K562 (cell line): Measurements from ENCODE around the gene TRIP10. TPM values are rescaled to one million over a fixed set of nuclear protein-coding genes. Genes with fewer than 3 reads are reported as not detected.

Source experiments
- ATAC-seq: fragments of 200-7000 bp; cut with Tn5 transposase; 3 replicates; pipeline ENCODE4 v1.9.1; 2020; ENCODE audit warnings: moderate library complexity
- BruUV-seq: library from RNA; stranded (reverse); fragments of 400-500 nt; replicated peaks from 2 replicates; lab custom pipeline; 2021; lab: Mats Ljungman, UMichigan
- CTCF ChIA-PET: fragments of 300-600 bp; formaldehyde crosslinking; extraction: SDS; loops from one replicate; lab custom pipeline; 2021; ENCODE audit warnings: low intra/inter-chr PET ratio; lab: Yijun Ruan, JAX
- POLR2A ChIA-PET: fragments of 300-600, 350-650 bp; sonication (Branson Sonifier 250); formaldehyde crosslinking; extraction: SDS; loops from one replicate; lab custom pipeline; 2021; ENCODE audit warnings: antibody characterized with exemption, inconsistent platforms; lab: Yijun Ruan, JAX
- DNase-seq, 4 experiments: peaks; one replicate each; pipeline versions ENCODE4 v3.0.0 to v3.0.0-alpha.2; 2011 to 2018; ENCODE audit warnings: low spot score in 3 of 4, mixed read lengths in 3 of 4; ENCODE audit errors: extremely low read depth in 1 of 4
- FAIRE-seq: peaks from 2 replicates; lab custom pipeline; 2011; peaks lifted over from hg19 to GRCh38; lab: Jason Lieb, UNC
- H2AFZ ChIP-seq: 2 replicates; pipeline ENCODE4 v1.6.0; 2011; ENCODE audit warnings: low read depth, low read length, control low read depth, inconsistent platforms
- H3K27ac ChIP-seq: fragments of 200-600 bp; 3 replicates; pipeline ENCODE4 v1.8.0; 2011; ENCODE audit warnings: low read depth, mild to moderate bottlenecking, control low read depth, inconsistent platforms, low read length, moderate library complexity, mixed read lengths; ENCODE audit errors: extremely low read depth
- H3K27me3 ChIP-seq, 2 experiments: fragments of 300-600 bp in 1 of 2; 2 replicates in 1 of 2; 3 replicates in 1 of 2; pipeline versions ENCODE4 v1.6.0 to v1.8.0; 2011; ENCODE audit warnings: inconsistent platforms in 2 of 2, low read length in 2 of 2, mild to moderate bottlenecking in 1 of 2, mixed read lengths in 1 of 2, moderate library complexity in 1 of 2; ENCODE audit not compliant: control insufficient read depth in 2 of 2, insufficient read depth in 2 of 2
- H3K36me3 ChIP-seq: fragments of 300-600 bp; 3 replicates; pipeline ENCODE4 v1.8.0; 2011; ENCODE audit warnings: mild to moderate bottlenecking, low read length, inconsistent platforms; ENCODE audit not compliant: control insufficient read depth, insufficient read depth
- H3K4me1 ChIP-seq, 2 experiments: fragments of 200-600 bp in 1 of 2; replicated peaks in 1 of 2; 2 replicates in 1 of 2; 3 replicates in 1 of 2; pipeline versions ENCODE4 v1.5.1 to v1.8.0; 2011; ENCODE audit warnings: inconsistent platforms in 2 of 2, low read length in 2 of 2, mild to moderate bottlenecking in 1 of 2, mixed read lengths in 1 of 2, moderate library complexity in 1 of 2; ENCODE audit not compliant: control insufficient read depth in 2 of 2, insufficient read depth in 2 of 2
- H3K4me2 ChIP-seq: 2 replicates; pipeline ENCODE4 v1.6.1; 2011; ENCODE audit warnings: low read length, control low read depth, inconsistent platforms, mixed read lengths; ENCODE audit not compliant: insufficient read depth
- H3K4me3 ChIP-seq: fragments of 200-600 bp; sonication (generic), shearing (Covaris generic); 2 replicates; pipeline ENCODE4 v1.5.1; 2016; ENCODE audit warnings: control low read depth, inconsistent platforms
- H3K79me2 ChIP-seq: fragments of 200-600 bp; 3 replicates; pipeline ENCODE4 v1.8.0; 2011; ENCODE audit warnings: low read length, inconsistent platforms; ENCODE audit not compliant: control insufficient read depth, insufficient read depth
- H3K9ac ChIP-seq, 2 experiments: 2 replicates each; pipeline versions ENCODE4 v1.6.0 to v1.6.1; 2011; ENCODE audit warnings: low read depth in 2 of 2, low read length in 2 of 2, control low read depth in 1 of 2, inconsistent platforms in 1 of 2, mild to moderate bottlenecking in 1 of 2, mixed read lengths in 1 of 2; ENCODE audit not compliant: insufficient read depth in 1 of 2
- H3K9me1 ChIP-seq: one replicate; pipeline ENCODE4 v1.6.0; 2011; ENCODE audit warnings: inconsistent platforms, mild to moderate bottlenecking, low read length, moderate library complexity; ENCODE audit not compliant: control insufficient read depth, insufficient read depth
- H3K9me3 ChIP-seq: replicated peaks from 2 replicates; pipeline ENCODE4 v1.5.1; 2011; ENCODE audit warnings: low read depth, low read length, inconsistent platforms; ENCODE audit not compliant: control insufficient read depth, insufficient read depth
- H4K20me1 ChIP-seq: replicated peaks from 2 replicates; pipeline ENCODE4 v1.6.1; 2011; ENCODE audit warnings: low read length, inconsistent platforms, mixed read lengths; ENCODE audit not compliant: control insufficient read depth, insufficient read depth
- CBX1 ChIP-seq: sonication (generic); IDR thresholded peaks from 2 replicates; pipeline ENCODE4 v1.6.1; 2016; ENCODE audit warnings: antibody characterized with exemption, low read depth, mild to moderate bottlenecking
- CGGBP1 ChIP-seq: fragments of 250-450 bp; sonication (Bioruptor Pico); IDR thresholded peaks from 2 replicates; pipeline ENCODE4 v1.9.0; 2021; ENCODE audit warnings: mild to moderate bottlenecking
- ERF ChIP-seq: fragments of 450-650 bp; formaldehyde crosslinking; IDR thresholded peaks from 2 replicates; pipeline ENCODE4 v1.4.0; 2020; ENCODE audit warnings: mild to moderate bottlenecking, mixed read lengths
- HNRNPUL1 ChIP-seq: fragments of 200-400 bp; formaldehyde crosslinking; IDR thresholded peaks from 2 replicates; pipeline ENCODE4 v1.6.1; 2017; ENCODE audit warnings: low read length
- ILF3 ChIP-seq: fragments of 450-650 bp; IDR thresholded peaks from 2 replicates; pipeline ENCODE4 v1.6.1; 2018; ENCODE audit warnings: antibody characterized with exemption, mild to moderate bottlenecking, moderate library complexity, borderline replicate concordance
- MCM3 ChIP-seq: fragments of 450-650 bp; IDR thresholded peaks from 2 replicates; pipeline ENCODE4 v1.6.1; 2016
- POLR2G ChIP-seq: fragments of 200-400 bp; formaldehyde crosslinking; IDR thresholded peaks from 2 replicates; pipeline ENCODE4 v1.6.1; 2017; ENCODE audit warnings: low read depth, mild to moderate bottlenecking, antibody characterized with exemption, low read length, moderate library complexity
- RB1 ChIP-seq: fragments of 450-650 bp; IDR thresholded peaks from 2 replicates; pipeline ENCODE4 v1.6.1; 2017; ENCODE audit warnings: low read depth, mild to moderate bottlenecking
- SAP30 ChIP-seq: fragments of 200-600 bp; sonication (generic); IDR thresholded peaks from 2 replicates; pipeline ENCODE4 v1.6.1; 2012; ENCODE audit warnings: borderline replicate concordance, low read depth, mild to moderate bottlenecking, moderate library complexity, low read length, control low read depth, inconsistent platforms; ENCODE audit not compliant: insufficient read depth, poor library complexity, severe bottlenecking
- ZNF449 ChIP-seq: fragments of 250-450 bp; sonication (Bioruptor Pico); IDR thresholded peaks from 2 replicates; pipeline ENCODE4 v1.8.0; 2022; ENCODE audit warnings: moderate library complexity, mild to moderate bottlenecking, inconsistent platforms
- ZNF583 ChIP-seq: fragments of 250-450 bp; sonication (Bioruptor Pico); IDR thresholded peaks from 2 replicates; pipeline ENCODE4 v1.4.0; 2020
- ZNF696 ChIP-seq: fragments of 250-450 bp; sonication (Bioruptor Pico); conservative IDR thresholded peaks from 2 replicates; pipeline ENCODE4 v1.4.0; 2020; ENCODE audit warnings: mild to moderate bottlenecking, moderate library complexity
- ZNF778 ChIP-seq: fragments of 450-650 bp; formaldehyde crosslinking; IDR thresholded peaks from 2 replicates; pipeline ENCODE4 v1.4.0; 2020; ENCODE audit warnings: mild to moderate bottlenecking, moderate library complexity
- WGBS: fragments of 100-300 bp; shearing (Covaris generic); methylation state at CpG from one replicate; pipeline ENCODE4 v1.1.6; 2016; ENCODE audit warnings: low coverage, mixed read lengths; ENCODE audit not compliant: insufficient coverage; ENCODE audit errors: missing lambda C conversion rate; 5-methylcytosine and 5-hydroxymethylcytosine counted together
- in situ Hi-C: fragments of 300-500 bp; cut with MboI; formaldehyde crosslinking; loops from 4 replicates; pipeline ENCODE4 v1.15.0; 2018; ENCODE audit warnings: inconsistent platforms, mixed read lengths
- intact Hi-C: fragments of 100-400 bp; cut with micrococcal nuclease; formaldehyde crosslinking; loops from 2 replicates; pipeline ENCODE4 v1.14.2; 2022
- polyA plus RNA-seq, 8 experiments: library from polyadenylated mRNA; depleted of rRNA in 4 of 8; stranded (reverse) in 5 of 8; unstranded in 3 of 8; fragments of >200 nt; fragmentation: Nextera tagmentation in 2 of 8; fragmentation: Illumina TruSeq in 1 of 8; extraction: Ambion mirVana in 2 of 8; extraction: Trizol in 1 of 8; gene quantifications; 2 replicates each; pipeline versions ENCODE4 v1.2.1 to v1.2.3, GENCODE V29; 2011 to 2014; ENCODE audit warnings: inconsistent platforms in 1 of 8, missing spikeins in 1 of 8
- total RNA-seq, 7 experiments: library from RNA; depleted of rRNA in 6 of 7; stranded (reverse); fragments of >200 nt in 6 of 7; fragmentation: Illumina TruSeq in 2 of 7; extraction: Trizol in 2 of 7; gene quantifications; 2 replicates each; pipeline versions ENCODE4 v1.2.1 to v1.2.3, GENCODE V29; 2011 to 2021; ENCODE audit warnings: low replicate concordance in 1 of 7

The TRIP10 gene
- total and polyA plus RNA-seq, 9 of the 15 experiments (the other 6 are each of a cell fraction or from before 2014, with no cell fraction given) = 1.2 to 66.8 (median 36.1) TPM

DNA sequence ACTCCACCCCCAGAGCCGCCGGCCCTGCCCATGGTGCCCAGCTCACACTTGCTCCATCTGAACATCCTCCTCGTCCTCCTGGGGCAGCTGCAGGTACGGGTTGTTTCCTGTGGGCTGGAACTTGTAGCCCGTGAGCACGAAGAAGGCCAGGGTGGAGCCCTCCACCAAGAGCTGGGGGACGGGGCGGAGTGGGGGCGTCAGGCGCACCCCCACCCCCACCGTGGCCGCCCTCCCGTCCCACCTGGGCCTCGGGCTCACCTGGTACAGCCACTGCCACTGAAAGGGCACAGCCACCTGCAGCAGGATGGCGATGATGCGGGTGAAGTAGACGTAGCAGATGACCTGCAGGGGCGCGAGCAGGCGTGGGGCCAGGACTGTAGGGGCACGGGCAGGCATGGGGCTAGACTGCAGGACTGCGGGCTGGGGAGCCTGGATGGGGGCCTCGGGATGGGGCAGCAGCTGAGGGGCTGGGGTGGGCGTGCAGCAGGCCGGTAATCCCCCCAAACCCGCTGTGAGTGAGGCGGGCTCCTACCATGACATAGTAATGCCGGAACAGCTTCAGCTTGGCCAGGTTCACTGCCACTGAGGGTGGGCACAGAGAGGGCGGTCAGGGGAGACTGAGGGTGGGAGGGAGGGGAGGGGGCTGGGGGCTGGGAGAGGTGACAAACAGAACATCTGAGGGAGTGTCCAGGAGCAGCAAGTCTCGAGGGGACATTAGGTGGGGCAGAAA is 8.4 kb upstream of the TRIP10 start:
- Histone ChIP-seq H3K4me2 (no peak overlapping the region), H3K9ac (no peak overlapping the region), H3K79me2 (peaks cover 12% of the 10 kb centered on the region), H4K20me1 (no peaks in the 10 kb centered on the region), H3K36me3 (peaks cover 3% of the 10 kb centered on the region; the same call in 1 of the 3 replicates), H3K9me3 (no peaks in the 10 kb centered on the region), H3K4me1 (peaks cover 31 to 63% of the 10 kb centered on the region in 2 experiments), H3K27ac (no peak overlapping the region), H3K27me3 (no peaks in the 10 kb centered on the region), H3K9me1 (no peaks in the 10 kb centered on the region), H3K4me3 (no peak overlapping the region), H2AFZ (no peak overlapping the region)
- POLR2A ChIA-PET = interaction anchor here (0.6 to 1.1 kb wide), 3 partner anchors 118 to 508 kb away, joined by 3 to 5 read pairs (median 5); no protein-coding TSS in a partner anchor
- 82% methylated on average over 21 of the region's 30 CpGs for WGBS
- FAIRE-seq = no peak
- BruUV-seq = no TSS peak
- intact Hi-C loops = loop anchor here (10.0 kb wide), 1 partner anchor 216 kb away; no protein-coding TSS in a partner anchor
- no peak for ATAC-seq
- CTCF ChIA-PET = no interaction called here
- in situ Hi-C loops = no loop called here
- DNase-seq = no peak
- no peak for TF ChIP-seq RB1
- no peak for TF ChIP-seq ZNF449
- TF ChIP-seq CBX1 = no peak
- no peak for TF ChIP-seq HNRNPUL1
- TF ChIP-seq ZNF778 (CRISPR knock-in tag) = no peak
- TF ChIP-seq ERF (CRISPR knock-in tag) = no peak
- TF ChIP-seq CGGBP1 = no peak
- TF ChIP-seq MCM3 = no peak
- no peak for TF ChIP-seq SAP30
- TF ChIP-seq POLR2G = 0 out of 2 replicates have a peak, but pooled peaks have one; percentile 5
- no peak for TF ChIP-seq ZNF583 (CRISPR knock-in tag)
- TF ChIP-seq ZNF696 (CRISPR knock-in tag) = no peak
- no peak for TF ChIP-seq ILF3
